Hepatocyte (in vitro differentiated cells): ENCODE results near the gene DOCK8. TPM values are rescaled to one million over a fixed set of nuclear protein-coding genes. Genes with fewer than 3 reads are reported as not detected.

Experiments used
- DNase-seq: peaks from one replicate; pipeline ENCODE4 v3.0.0-alpha.2; 2016; ENCODE audit warnings: low spot score
- H2AFZ ChIP-seq: fragments of 200-600 bp; sonication (generic); 2 replicates; pipeline ENCODE4 v1.6.0; 2016; ENCODE audit warnings: antibody characterized with exemption, mild to moderate bottlenecking
- H3K27ac ChIP-seq: fragments of 200-600 bp; sonication (generic); 2 replicates; pipeline ENCODE4 v1.5.1; 2016; ENCODE audit warnings: mild to moderate bottlenecking
- H3K27me3 ChIP-seq: fragments of 200-600 bp; sonication (generic); 2 replicates; pipeline ENCODE4 v1.6.1; 2016
- H3K36me3 ChIP-seq: fragments of 200-600 bp; sonication (generic); replicated peaks from 2 replicates; pipeline ENCODE4 v1.5.1; 2016; ENCODE audit warnings: low read depth; ENCODE audit not compliant: insufficient read depth
- H3K4me1 ChIP-seq: fragments of 200-600 bp; sonication (generic); 2 replicates; pipeline ENCODE4 v1.5.1; 2016; ENCODE audit warnings: mild to moderate bottlenecking, moderate library complexity; ENCODE audit not compliant: insufficient read depth
- H3K4me2 ChIP-seq: fragments of 200-600 bp; sonication (generic); 2 replicates; pipeline ENCODE4 v1.6.0; 2016
- H3K4me3 ChIP-seq: fragments of 200-600 bp; sonication (generic); 2 replicates; pipeline ENCODE4 v1.5.1; 2016; ENCODE audit warnings: mild to moderate bottlenecking
- H3K79me2 ChIP-seq: fragments of 200-600 bp; sonication (generic); 2 replicates; pipeline ENCODE4 v1.6.0; 2017; ENCODE audit warnings: mild to moderate bottlenecking
- H3K9me2 ChIP-seq: fragments of 200-600 bp; sonication (generic); replicated peaks from 2 replicates; pipeline ENCODE4 v1.6.0; 2017; ENCODE audit warnings: mild to moderate bottlenecking; ENCODE audit not compliant: insufficient read depth
- H3K9me3 ChIP-seq: fragments of 200-600 bp; sonication (generic); 2 replicates; pipeline ENCODE4 v1.5.1; 2016; ENCODE audit warnings: low read depth, mild to moderate bottlenecking
- H4K20me1 ChIP-seq: fragments of 200-600 bp; sonication (generic); 2 replicates; pipeline ENCODE4 v1.6.0; 2016; ENCODE audit warnings: mild to moderate bottlenecking; ENCODE audit not compliant: insufficient read depth, poor library complexity, severe bottlenecking
- EZH2 ChIP-seq: fragments of 200-600 bp; sonication (generic); IDR thresholded peaks from 2 replicates; pipeline ENCODE4 v1.6.1; 2016; ENCODE audit warnings: antibody characterized with exemption, mild to moderate bottlenecking, borderline replicate concordance
- EZH2phosphoT487 ChIP-seq: fragments of 200-600 bp; sonication (generic); IDR thresholded peaks from one replicate; pipeline ENCODE4 v1.6.1; 2018; ENCODE audit warnings: antibody characterized with exemption, mild to moderate bottlenecking, low read depth, moderate library complexity; ENCODE audit not compliant: unreplicated experiment, severe bottlenecking
- WGBS: methylation state at CpG from one replicate; pipeline ENCODE4 v1.1.6; 2016; ENCODE audit warnings: low lambda C conversion rate; ENCODE audit errors: missing lambda C conversion rate; 5-methylcytosine and 5-hydroxymethylcytosine counted together
- polyA plus RNA-seq: library from polyadenylated mRNA; unstranded; fragments of >200 nt; fragmentation: Nextera tagmentation; extraction: Ambion mirVana; gene quantifications from 2 replicates; pipeline ENCODE4 v1.2.1, GENCODE V29; 2016
- total RNA-seq: library from RNA; depleted of rRNA; stranded (reverse); fragments of >200 nt; gene quantifications from 2 replicates; pipeline ENCODE4 v1.2.3, GENCODE V29; 2014
- TF ChIP-seq, protein P1 (sequence below): fragments of 200-600 bp; sonication (generic); IDR thresholded peaks from 2 replicates; pipeline ENCODE4 v1.5.1; 2016; ENCODE audit warnings: antibody characterized with exemption, mild to moderate bottlenecking; ENCODE audit not compliant: poor library complexity

The DOCK8 gene
- total and polyA plus RNA-seq, 2 experiments from 2014 or later, result 6.5 to 6.6 TPM

DNA sequence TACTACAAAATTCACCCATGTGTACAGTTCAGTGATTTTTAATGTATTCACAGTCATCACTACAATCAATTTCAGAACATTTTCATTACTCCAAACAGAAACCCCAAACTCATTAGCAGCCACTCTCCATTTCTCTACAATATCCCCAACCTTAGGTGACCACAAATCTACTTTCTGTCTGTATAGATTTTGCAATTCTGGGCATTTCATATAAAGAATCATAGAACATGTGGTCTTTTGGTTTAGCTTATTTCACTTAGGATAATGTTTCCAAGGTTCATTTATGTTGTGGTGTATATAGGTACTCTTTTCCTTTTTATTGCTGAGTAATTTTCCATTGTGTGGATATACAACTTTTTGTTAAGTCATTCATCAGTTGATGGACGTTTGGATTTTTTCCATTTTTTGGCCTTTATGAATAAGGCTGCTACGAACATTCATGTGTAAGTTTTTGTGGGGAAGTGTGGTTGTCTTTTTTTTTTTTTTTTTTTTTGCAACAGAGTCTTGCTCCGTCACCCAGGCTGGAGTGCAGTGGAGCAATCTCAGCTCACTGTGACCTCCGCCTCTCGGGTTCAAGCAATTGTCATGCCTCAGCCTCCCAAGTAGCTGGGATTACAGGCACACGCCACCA lies 54.5 kb downstream of the DOCK8 start:
- H3K36me3 ChIP-seq, result no peaks in the 10 kb centered on the region
- WGBS, result 84% methylated on average over 6 of the region's 6 CpGs
- DNase-seq, result no peak

DNA sequence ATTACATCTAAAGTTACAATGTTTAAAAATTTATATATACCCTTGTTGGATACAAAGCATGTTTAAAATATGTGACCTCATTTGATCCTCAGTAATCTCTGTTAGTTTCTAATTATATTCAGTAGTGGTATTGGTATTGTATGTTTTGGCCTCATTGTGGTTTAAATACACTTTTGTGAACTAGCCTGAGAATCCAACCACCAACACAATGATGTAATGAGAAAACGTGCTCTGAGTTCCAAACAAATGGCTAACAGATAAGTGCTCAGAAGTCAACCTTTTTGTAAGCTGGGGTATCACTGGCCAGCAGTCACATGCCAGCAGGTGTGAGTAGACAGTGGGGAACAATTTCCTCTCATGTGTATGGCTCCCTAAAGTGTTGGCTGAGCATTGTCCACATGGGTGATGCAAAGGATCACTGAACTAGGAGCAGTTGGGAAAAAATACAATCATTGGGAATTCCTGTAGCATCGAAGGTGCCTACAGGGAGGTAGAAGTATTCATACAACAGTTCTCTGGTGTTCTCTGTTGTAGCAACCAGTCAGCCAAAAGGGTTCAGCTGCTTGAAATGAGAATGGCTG lies 56.1 kb downstream of the DOCK8 start:
- no peaks in the 10 kb centered on the region for H3K27me3 ChIP-seq
- H3K4me1 ChIP-seq, result no peaks in the 10 kb centered on the region
- TF ChIP-seq EZH2phosphoT487 (no peak), EZH2 (no peak)
- TF ChIP-seq, protein P1, sequence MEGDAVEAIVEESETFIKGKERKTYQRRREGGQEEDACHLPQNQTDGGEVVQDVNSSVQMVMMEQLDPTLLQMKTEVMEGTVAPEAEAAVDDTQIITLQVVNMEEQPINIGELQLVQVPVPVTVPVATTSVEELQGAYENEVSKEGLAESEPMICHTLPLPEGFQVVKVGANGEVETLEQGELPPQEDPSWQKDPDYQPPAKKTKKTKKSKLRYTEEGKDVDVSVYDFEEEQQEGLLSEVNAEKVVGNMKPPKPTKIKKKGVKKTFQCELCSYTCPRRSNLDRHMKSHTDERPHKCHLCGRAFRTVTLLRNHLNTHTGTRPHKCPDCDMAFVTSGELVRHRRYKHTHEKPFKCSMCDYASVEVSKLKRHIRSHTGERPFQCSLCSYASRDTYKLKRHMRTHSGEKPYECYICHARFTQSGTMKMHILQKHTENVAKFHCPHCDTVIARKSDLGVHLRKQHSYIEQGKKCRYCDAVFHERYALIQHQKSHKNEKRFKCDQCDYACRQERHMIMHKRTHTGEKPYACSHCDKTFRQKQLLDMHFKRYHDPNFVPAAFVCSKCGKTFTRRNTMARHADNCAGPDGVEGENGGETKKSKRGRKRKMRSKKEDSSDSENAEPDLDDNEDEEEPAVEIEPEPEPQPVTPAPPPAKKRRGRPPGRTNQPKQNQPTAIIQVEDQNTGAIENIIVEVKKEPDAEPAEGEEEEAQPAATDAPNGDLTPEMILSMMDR, result no peak
- H3K36me3 ChIP-seq, result no peaks in the 10 kb centered on the region
- H3K79me2 ChIP-seq, result no peaks in the 10 kb centered on the region
- no peaks in the 10 kb centered on the region for H4K20me1 ChIP-seq
- 71% methylated on average over 2 of the region's 2 CpGs for WGBS
- DNase-seq, result no peak
- no peak overlapping the region for H3K27ac ChIP-seq
- H3K4me2 ChIP-seq, result no peak overlapping the region
- H3K9me3 ChIP-seq, result no peaks in the 10 kb centered on the region
- no peak overlapping the region for H3K4me3 ChIP-seq
- H2AFZ ChIP-seq, result no peak overlapping the region
- H3K9me2 ChIP-seq, result peaks cover 2% of the 10 kb centered on the region

More for the DNA sequence above, 54.5 kb downstream of the DOCK8 start:
- Histone ChIP-seq H3K9me3 (no peaks in the 10 kb centered on the region), H3K4me1 (no peaks in the 10 kb centered on the region), H3K4me3 (no peak overlapping the region), H2AFZ (no peak overlapping the region), H3K9me2 (peaks cover 2% of the 10 kb centered on the region), H3K27ac (no peak overlapping the region), H4K20me1 (no peaks in the 10 kb centered on the region), H3K4me2 (no peak overlapping the region), H3K79me2 (no peaks in the 10 kb centered on the region), H3K27me3 (no peaks in the 10 kb centered on the region)
- TF ChIP-seq EZH2, result no peak
- no peak for TF ChIP-seq EZH2phosphoT487
- TF ChIP-seq, protein P1, result no peak

DNA sequence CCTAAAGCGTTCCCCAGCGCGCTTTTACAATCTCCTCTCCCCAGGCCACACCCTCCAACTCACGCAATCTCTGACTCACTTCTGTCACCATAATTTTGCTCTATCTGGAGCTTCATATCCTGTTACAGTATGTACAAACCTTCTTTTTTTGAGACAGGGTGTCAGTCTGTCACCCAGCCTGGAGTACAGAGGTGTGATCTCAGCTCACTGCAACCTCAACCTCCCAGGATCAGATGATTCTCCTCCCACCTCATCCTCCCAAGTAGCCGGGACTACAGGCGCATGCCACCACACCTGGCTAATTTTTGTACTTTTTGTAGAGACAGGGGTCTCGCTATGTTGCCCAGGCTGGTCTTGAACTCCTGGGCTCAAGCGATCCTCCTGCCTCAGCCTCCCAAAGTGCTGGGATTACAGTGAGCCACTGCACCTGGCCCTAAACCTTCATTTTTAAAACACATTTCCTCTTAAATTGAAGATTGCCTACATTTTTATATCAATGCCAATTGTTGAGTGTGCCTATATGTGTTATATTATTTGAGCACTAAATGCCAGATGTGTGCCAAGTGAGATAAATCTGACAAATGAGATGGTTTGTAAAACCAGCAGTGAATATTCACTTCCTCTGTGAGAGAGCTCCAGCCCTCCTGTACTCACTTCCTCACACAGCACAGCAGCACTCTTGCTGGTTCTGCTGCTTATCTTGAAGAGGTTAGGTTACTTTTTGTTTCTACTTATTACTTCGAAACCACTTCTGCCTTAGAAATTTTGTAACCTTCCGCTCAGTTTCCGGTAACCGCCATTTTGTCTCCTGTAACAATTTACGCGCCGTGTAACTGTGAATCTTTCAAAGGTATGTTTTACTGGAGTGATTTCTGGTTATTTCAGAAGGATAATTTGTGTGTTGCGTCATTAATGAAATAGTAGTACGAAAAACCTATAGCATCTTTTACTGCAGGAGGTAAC lies 57.9 kb downstream of the DOCK8 start:
- H3K9me2 ChIP-seq, result peaks cover 2% of the 10 kb centered on the region
- no peak overlapping the region for H3K4me3 ChIP-seq
- H3K27me3 ChIP-seq, result no peaks in the 10 kb centered on the region
- H3K36me3 ChIP-seq, result no peaks in the 10 kb centered on the region
- H3K4me1 ChIP-seq, result no peaks in the 10 kb centered on the region
- no peak overlapping the region for H3K4me2 ChIP-seq
- no peaks in the 10 kb centered on the region for H3K79me2 ChIP-seq
- H3K27ac ChIP-seq, result no peak overlapping the region
- DNase-seq, result no peak
- TF ChIP-seq EZH2 (no peak), EZH2phosphoT487 (no peak)
- TF ChIP-seq, protein P1, result no peak
- no peak overlapping the region for H2AFZ ChIP-seq
- WGBS, result 97% methylated on average over 17 of the region's 17 CpGs
- H4K20me1 ChIP-seq, result no peaks in the 10 kb centered on the region
- H3K9me3 ChIP-seq, result no peaks in the 10 kb centered on the region
